ENCODE data around the gene P2RY13. TPM values are rescaled to one million over a fixed set of nuclear protein-coding genes. Genes with fewer than 3 reads are reported as not detected.

The P2RY13 gene
- total RNA-seq, 1 experiment from 2014 or later: not detected

DNA sequence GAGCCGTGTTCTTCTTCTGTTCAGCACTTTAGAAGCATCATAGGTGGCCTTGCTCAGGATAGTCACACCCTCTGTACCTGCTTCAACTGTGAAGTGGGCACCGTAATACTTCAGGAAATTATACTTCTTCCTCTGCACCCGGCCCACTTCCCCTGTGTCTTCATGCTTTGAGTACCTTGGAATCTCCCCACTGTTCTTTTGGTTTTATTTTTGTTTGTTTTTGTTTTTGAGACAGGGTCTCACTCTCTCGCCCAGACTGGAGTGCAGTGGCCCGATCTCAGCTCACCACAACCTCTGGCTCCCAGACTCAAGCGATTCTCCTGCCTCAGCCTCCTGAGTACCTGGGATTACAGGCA is 52.7 kb downstream of the P2RY13 start:
- H2BK15ac ChIP-seq (ENCODE audit: low read depth, low read length): no peak overlapping the region
- no peaks in the 10 kb centered on the region for H3K27me3 ChIP-seq (ENCODE audit: insufficient read depth, low read length)
- no peaks in the 10 kb centered on the region for H3K36me3 Mint-ChIP-seq (ENCODE audit: insufficient read depth in 1 of 3, low read depth in 3 of 3)
- H3K9me3 ChIP-seq (ENCODE audit: control insufficient read depth, low read depth, low read length): no peaks in the 10 kb centered on the region
- no peak overlapping the region for H3K4ac ChIP-seq (ENCODE audit: low read depth, low read length)
- no peak overlapping the region for H2AFZ ChIP-seq (ENCODE audit: low read length)
- no peak overlapping the region for H2AK5ac ChIP-seq (ENCODE audit: insufficient read length, low read length)
- H4K20me1 ChIP-seq (ENCODE audit: control insufficient read depth, insufficient read depth, insufficient read length): no peaks in the 10 kb centered on the region
- no peaks in the 10 kb centered on the region; the same call in 1 of the 2 replicates for H3K4me1 ChIP-seq (ENCODE audit: insufficient read depth, low read length)
- H4K91ac ChIP-seq (ENCODE audit: insufficient read length, low read depth, low read length): no peak overlapping the region
- no peak overlapping the region for H3K14ac ChIP-seq (ENCODE audit: insufficient read depth, low read length)
- H3K4me2 ChIP-seq (ENCODE audit: insufficient read depth, insufficient read length, low read length): no peak overlapping the region
- no CpG with 5 or more reads among the region's 6 CpGs for WGBS (ENCODE audit: extremely low coverage, insufficient read length, low lambda C conversion rate)
- no peak overlapping the region for H3K4me3 Mint-ChIP-seq
- no peak overlapping the region for H2BK5ac ChIP-seq (ENCODE audit: insufficient read length, low read length)
- H3K23ac ChIP-seq (ENCODE audit: insufficient read length, low read depth, low read length): no peak overlapping the region
- no peak overlapping the region for H2BK12ac ChIP-seq (ENCODE audit: insufficient read length, low read depth, low read length)
- no peaks in the 10 kb centered on the region for H3K79me2 ChIP-seq (ENCODE audit: insufficient read depth, low read length)
- no peaks in the 10 kb centered on the region for H3K9me3 Mint-ChIP-seq
- no peak overlapping the region for H3K9ac ChIP-seq (ENCODE audit: extremely low read depth, insufficient read length, low read length)
- H2BK20ac ChIP-seq (ENCODE audit: low read depth, low read length, poor library complexity, severe bottlenecking): no peak overlapping the region
- no peaks in the 10 kb centered on the region for H3K23me2 ChIP-seq (ENCODE audit: insufficient read length, low read depth, low read length, poor library complexity, severe bottlenecking)
- DNase-seq: no peak
- no peak overlapping the region; a peak in 1 of 7 replicates for H3K27ac Mint-ChIP-seq
- H3K79me1 ChIP-seq (ENCODE audit: insufficient read depth, low read depth, low read length, poor library complexity, severe bottlenecking): peaks cover 3% of the 10 kb centered on the region
- TF ChIP-seq, protein P1, sequence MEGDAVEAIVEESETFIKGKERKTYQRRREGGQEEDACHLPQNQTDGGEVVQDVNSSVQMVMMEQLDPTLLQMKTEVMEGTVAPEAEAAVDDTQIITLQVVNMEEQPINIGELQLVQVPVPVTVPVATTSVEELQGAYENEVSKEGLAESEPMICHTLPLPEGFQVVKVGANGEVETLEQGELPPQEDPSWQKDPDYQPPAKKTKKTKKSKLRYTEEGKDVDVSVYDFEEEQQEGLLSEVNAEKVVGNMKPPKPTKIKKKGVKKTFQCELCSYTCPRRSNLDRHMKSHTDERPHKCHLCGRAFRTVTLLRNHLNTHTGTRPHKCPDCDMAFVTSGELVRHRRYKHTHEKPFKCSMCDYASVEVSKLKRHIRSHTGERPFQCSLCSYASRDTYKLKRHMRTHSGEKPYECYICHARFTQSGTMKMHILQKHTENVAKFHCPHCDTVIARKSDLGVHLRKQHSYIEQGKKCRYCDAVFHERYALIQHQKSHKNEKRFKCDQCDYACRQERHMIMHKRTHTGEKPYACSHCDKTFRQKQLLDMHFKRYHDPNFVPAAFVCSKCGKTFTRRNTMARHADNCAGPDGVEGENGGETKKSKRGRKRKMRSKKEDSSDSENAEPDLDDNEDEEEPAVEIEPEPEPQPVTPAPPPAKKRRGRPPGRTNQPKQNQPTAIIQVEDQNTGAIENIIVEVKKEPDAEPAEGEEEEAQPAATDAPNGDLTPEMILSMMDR (conservative IDR thresholded peaks at IDR 0.05): no peak
- no peak overlapping the region for H3K56ac ChIP-seq (ENCODE audit: insufficient read length, low read depth, low read length)
- no peaks in the 10 kb centered on the region for H3K27me3 Mint-ChIP-seq (ENCODE audit: low read depth)
- no peak overlapping the region for H2BK120ac ChIP-seq (ENCODE audit: low read depth, low read length, poor library complexity, severe bottlenecking)
- H4K5ac ChIP-seq (ENCODE audit: insufficient read length, low read depth, low read length): no peak overlapping the region
- no peak overlapping the region for H3T11ph ChIP-seq (ENCODE audit: low read length)
- H3K4me1 Mint-ChIP-seq: peaks cover 4 to 8% of the 10 kb centered on the region in 2 experiments; a peak in 3 of 4 replicates
- no peak overlapping the region for H3K27ac ChIP-seq (ENCODE audit: insufficient read length, low read depth, low read length)
- no peak overlapping the region for H4K8ac ChIP-seq (replicated peaks; ENCODE audit: insufficient read length, low read depth, low read length)
- H3K18ac ChIP-seq (ENCODE audit: insufficient read length, low read depth, low read length): no peak overlapping the region

Other genes starting within 250 kb of the P2RY13 start
- 14.9 and 16.4 TPM in 2 replicates for gene MED12L, start 243.9 kb downstream of the P2RY13 start, total RNA-seq (2021)
- not detected in 2 replicates for gene GPR171, start 126.3 kb downstream of the P2RY13 start, total RNA-seq (2021)
- gene P2RY14, start 51.0 kb downstream of the P2RY13 start, total RNA-seq (2021): not detected in 2 replicates
- gene GPR87, start 12.7 kb downstream of the P2RY13 start, total RNA-seq (2021): 0.18 and 0.33 TPM in 2 replicates
- gene P2RY12, start 55.2 kb upstream of the P2RY13 start, total RNA-seq (2021): not detected in 2 replicates
- gene IGSF10, start 131.5 kb upstream of the P2RY13 start, total RNA-seq (2021): 0.13 and 0.20 TPM in 2 replicates